ENCODE data around the gene CACNA2D3. TPM values are rescaled to one million over a fixed set of nuclear protein-coding genes. Genes with fewer than 3 reads are reported as not detected.
"Not testable (repeated sequence)": the region's sequence is repeated elsewhere in the genome, so short reads cannot be mapped to it uniquely, and the experiment has no call there.

Gene CACNA2D3
- total RNA-seq, 2 donors from 2014 or later, result not detected

DNA sequence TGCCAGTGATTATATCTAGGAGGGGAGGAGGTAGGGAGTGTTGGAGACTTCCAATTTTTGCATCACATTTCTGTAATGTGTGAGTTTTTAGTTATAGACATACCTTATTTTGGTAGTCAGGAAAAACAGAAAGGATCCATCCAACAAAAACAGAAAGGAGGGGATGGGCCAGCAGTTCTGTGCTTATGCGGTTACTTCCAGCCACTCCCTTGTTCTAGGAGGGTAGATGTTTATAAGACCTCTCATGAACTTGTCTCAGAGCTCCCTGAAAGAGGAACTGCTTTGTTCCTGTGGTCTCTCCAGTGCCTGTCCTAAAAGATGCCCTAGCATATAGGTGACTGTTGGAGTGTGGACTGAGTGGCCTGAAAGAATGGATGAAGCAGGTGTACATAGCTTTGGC is 323.3 kb downstream of the CACNA2D3 start:
- Mint-ChIP-seq H3K36me3 (no peaks in the 10 kb centered on the region), H3K27ac (no peak overlapping the region), H3K9me3 (peaks cover 6 to 9% of the 10 kb centered on the region in 2 donors)
- ATAC-seq, result no peak
- no peak for DNase-seq (ENCODE audit: low spot score in 2 of 2)

DNA sequence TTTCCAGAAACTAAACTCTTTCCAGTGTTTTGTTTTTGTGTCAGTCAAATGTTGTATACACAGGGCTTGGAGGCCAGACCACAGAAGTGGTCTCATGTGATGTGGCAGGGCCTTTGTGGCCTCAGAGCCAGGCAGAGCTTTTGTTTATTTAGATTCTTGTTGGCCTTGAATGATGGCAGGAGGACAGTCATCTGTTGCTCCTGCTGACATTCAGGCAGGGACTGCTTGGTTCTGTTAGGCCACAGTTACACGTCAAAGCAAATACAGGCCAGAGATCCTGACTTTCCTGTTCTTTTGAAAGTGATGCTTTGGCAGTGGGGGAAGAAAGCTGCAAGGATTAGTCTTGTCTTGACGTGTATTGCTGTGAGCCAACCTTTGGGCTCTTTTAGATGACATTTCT is 325.1 kb downstream of the CACNA2D3 start:
- Mint-ChIP-seq H3K9me3 (peaks cover 7 to 16% of the 10 kb centered on the region in 2 donors), H3K36me3 (peaks cover 0 to 5% of the 10 kb centered on the region in 2 donors), H3K27ac (no peak overlapping the region)
- no peak for ATAC-seq
- DNase-seq (ENCODE audit: low spot score in 2 of 2), result no peak

- ATAC-seq, result no peak
- H3K27ac Mint-ChIP-seq, result no peak overlapping the region
- DNase-seq (ENCODE audit: low spot score in 2 of 2), result no peak
- peaks cover 12 to 17% of the 10 kb centered on the region in 2 donors for H3K9me3 Mint-ChIP-seq
- H3K36me3 Mint-ChIP-seq, result peaks cover 0 to 11% of the 10 kb centered on the region in 2 donors
Measured at GRCh38 chr3:54454806-54455205, 332.5 kb downstream of the CACNA2D3 start.

DNA sequence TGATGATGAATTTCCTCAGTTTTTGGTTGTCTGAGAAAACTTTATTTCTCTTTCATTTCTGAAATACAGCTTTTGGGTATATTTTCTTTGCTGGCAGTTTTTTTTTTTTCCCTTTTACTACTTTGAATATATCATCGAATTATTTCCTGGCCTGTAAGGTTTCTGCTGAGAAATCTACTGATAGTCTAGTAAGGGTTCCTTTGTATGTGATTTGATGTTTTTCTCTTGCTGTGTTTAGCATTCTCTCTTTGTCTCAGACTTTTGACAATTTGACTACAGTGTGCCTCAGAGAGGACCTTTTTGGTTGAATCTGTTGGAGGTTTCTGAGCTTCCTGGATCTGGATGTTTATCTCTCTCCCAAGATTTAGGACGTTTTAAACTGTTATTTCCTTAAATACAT is 336.0 kb downstream of the CACNA2D3 start:
- DNase-seq (ENCODE audit: low spot score in 2 of 2) (no peak), ATAC-seq (no peak)
- Mint-ChIP-seq H3K36me3 (peaks cover 0 to 15% of the 10 kb centered on the region in 2 donors), H3K9me3 (peaks cover 9 to 20% of the 10 kb centered on the region in 2 donors), H3K27ac (no peak overlapping the region)

DNA sequence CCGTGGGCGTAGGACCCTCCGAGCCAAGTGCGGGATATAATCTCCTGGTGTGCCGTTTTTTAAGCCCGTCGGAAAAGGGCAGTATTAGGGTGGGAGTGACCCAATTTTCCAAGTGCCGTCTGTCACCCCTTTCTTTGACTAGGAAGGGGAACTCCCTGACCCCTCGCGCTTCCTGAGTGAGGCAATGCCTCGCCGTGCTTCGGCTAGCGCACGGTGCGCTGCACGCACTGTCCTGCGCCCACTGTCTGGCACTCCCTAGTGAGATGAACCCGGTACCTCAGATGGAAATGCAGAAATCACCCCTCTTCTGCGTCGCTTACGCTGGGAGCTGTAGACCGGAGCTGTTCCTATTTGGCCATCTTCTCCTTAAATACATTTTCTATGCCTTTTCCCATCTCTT is 342.2 kb downstream of the CACNA2D3 start:
- ATAC-seq; DNase-seq (ENCODE audit: low spot score in 2 of 2); H3K27ac Mint-ChIP-seq: not testable (repeated sequence)
- Mint-ChIP-seq H3K9me3 (peaks cover 23 to 34% of the 10 kb centered on the region in 2 donors), H3K36me3 (peaks cover 8 to 34% of the 10 kb centered on the region in 2 donors)

GRCh38 chr3:54476891-54477290 is 354.5 kb downstream of the CACNA2D3 start:
- H3K9me3 Mint-ChIP-seq, result peaks cover 14 to 26% of the 10 kb centered on the region in 2 donors
- ATAC-seq (no peak), DNase-seq (ENCODE audit: low spot score in 2 of 2) (no peak)
- no peak overlapping the region for H3K27ac Mint-ChIP-seq
- no peaks in the 10 kb centered on the region for H3K36me3 Mint-ChIP-seq

DNA sequence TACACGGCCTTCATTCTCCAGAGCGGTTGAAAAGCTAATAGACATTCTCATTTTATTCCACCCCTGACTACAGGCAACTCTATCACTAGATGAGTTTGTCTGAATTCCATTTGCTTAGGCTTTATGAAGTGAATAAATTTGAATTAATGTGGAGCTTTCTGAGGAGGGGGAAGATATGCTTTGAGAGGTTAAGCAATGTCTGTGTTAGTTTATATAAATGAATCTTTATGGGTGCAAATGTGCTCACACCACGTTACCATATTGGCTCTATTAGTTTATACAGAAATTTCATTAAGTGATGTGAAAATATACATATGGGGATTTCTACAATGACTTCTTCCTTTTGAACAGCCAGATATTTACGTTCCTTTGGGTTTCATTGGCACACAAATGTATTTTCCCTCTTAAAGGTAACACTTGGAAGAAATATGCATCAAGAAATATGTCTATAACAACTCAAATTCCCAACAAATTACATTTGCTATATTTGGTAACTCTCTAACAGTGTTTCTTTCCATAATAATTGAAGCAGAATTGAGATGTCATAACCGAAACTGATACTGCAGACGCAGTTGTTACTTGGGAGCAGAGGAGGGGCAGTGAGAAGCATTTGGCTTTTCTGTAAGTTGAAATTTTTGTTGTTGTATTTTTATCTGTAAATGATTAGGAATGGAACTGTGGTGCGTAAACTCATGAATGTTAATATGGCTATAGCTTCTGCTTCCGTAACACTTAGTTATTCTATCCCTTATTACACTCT is 359.4 kb downstream of the CACNA2D3 start:
- no peak for DNase-seq (ENCODE audit: low spot score in 2 of 2)
- Mint-ChIP-seq H3K27ac (no peak overlapping the region), H3K36me3 (peaks cover 0 to 4% of the 10 kb centered on the region in 2 donors), H3K9me3 (peaks cover 7 to 18% of the 10 kb centered on the region in 2 donors)
- no peak for ATAC-seq

DNA sequence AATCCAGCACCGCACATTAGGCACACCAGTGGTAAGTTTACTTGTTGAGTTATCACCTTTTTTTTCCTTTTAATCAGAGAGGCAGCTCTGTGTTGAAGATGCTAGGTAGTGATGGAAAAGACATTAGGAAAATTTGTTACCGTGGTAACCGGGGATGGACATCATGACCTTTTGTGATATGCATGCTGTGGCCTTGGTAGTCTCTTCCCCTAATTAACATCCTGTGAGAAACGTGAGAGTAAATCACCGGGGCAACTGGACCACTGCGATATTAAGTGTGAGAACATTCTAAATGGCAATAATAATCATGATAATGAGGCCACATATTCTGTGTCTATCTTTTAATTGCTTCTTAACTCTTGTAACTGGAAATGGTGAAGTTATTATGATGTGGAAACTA is 362.0 kb downstream of the CACNA2D3 start:
- Mint-ChIP-seq H3K9me3 (peaks cover 10 to 16% of the 10 kb centered on the region in 2 donors), H3K36me3 (peaks cover 0 to 4% of the 10 kb centered on the region in 2 donors), H3K27ac (no peak overlapping the region)
- DNase-seq (ENCODE audit: low spot score in 2 of 2), result no peak
- no peak for ATAC-seq

DNA sequence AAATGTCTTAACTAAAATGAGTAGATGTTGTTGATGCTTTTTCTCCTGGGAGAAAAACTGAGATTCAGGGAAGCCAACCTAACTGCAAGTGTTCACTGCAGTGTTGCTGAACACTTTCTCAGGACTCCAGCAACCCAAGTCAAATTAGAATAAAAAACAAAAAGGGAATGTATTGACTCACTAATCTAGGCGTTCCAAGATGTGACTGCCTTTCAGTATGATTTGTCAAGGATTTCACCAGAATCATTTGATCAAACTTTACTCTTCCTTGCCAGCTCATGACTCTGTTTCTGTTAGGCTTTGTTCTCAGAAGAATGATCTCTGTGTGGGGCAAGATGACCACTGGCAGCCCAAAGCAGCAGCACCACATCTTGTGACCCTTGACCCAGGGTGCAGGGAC is 364.0 kb downstream of the CACNA2D3 start:
- peaks cover 0 to 4% of the 10 kb centered on the region in 2 donors for H3K36me3 Mint-ChIP-seq
- ATAC-seq (no peak), DNase-seq (ENCODE audit: low spot score in 2 of 2) (no peak)
- no peak overlapping the region for H3K27ac Mint-ChIP-seq
- H3K9me3 Mint-ChIP-seq, result peaks cover 9 to 16% of the 10 kb centered on the region in 2 donors

DNA sequence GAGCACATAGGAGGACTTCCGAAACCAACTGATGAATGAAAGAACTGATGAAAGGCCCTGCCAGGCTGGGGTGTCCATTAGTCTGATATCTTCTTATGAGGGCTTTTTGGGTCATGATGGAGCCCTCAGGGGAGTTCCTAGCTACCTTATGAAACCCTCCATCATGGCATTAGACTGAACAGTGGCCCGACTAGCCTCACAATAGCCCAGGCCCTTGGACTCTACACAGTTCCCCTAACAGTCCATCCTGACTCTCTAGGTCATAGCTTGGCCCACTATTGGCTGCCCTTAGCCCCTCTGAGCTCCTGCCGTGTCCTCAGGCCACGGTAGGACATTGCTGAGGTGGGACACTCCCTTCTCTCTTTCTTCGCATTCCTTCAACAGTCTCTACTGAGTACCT is 365.9 kb downstream of the CACNA2D3 start:
- H3K9me3 Mint-ChIP-seq, result peaks cover 10% of the 10 kb centered on the region in 2 donors
- H3K27ac Mint-ChIP-seq, result no peak overlapping the region
- DNase-seq (ENCODE audit: low spot score in 2 of 2) (no peak), ATAC-seq (no peak)
- H3K36me3 Mint-ChIP-seq, result peaks cover 0 to under 1% of the 10 kb centered on the region in 2 donors

DNA sequence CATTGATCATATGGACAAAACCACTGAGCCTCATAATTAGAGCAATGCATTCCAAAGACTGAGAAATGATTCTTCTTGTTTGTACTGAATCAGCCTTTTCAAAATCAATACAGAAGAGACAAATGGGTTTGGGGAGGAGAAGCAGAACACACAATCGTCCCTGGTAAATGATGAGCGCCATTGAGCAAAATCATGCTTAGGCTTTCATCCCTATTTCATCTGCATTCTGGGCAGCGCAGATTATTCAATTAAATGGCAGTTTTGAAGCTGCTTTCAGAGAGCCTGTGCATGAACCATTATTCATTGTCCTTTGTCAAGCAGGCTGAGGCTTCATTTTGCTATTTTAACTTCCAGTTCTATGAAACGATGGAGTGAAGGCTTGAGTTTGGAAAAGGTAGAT is 371.9 kb downstream of the CACNA2D3 start:
- DNase-seq (ENCODE audit: low spot score in 2 of 2) (no peak), ATAC-seq (no peak)
- H3K36me3 Mint-ChIP-seq, result peaks cover 0 to 14% of the 10 kb centered on the region in 2 donors
- peaks cover 5% of the 10 kb centered on the region in 2 donors for H3K9me3 Mint-ChIP-seq
- no peak overlapping the region for H3K27ac Mint-ChIP-seq

GRCh38 chr3:54506603-54507002 is 384.3 kb downstream of the CACNA2D3 start:
- peaks cover 15 to 17% of the 10 kb centered on the region in 2 donors for H3K9me3 Mint-ChIP-seq
- H3K36me3 Mint-ChIP-seq, result peaks cover 0 to 8% of the 10 kb centered on the region in 2 donors
- DNase-seq (ENCODE audit: low spot score in 2 of 2) (no peak), ATAC-seq (no peak)
- H3K27ac Mint-ChIP-seq, result no peak overlapping the region

DNA sequence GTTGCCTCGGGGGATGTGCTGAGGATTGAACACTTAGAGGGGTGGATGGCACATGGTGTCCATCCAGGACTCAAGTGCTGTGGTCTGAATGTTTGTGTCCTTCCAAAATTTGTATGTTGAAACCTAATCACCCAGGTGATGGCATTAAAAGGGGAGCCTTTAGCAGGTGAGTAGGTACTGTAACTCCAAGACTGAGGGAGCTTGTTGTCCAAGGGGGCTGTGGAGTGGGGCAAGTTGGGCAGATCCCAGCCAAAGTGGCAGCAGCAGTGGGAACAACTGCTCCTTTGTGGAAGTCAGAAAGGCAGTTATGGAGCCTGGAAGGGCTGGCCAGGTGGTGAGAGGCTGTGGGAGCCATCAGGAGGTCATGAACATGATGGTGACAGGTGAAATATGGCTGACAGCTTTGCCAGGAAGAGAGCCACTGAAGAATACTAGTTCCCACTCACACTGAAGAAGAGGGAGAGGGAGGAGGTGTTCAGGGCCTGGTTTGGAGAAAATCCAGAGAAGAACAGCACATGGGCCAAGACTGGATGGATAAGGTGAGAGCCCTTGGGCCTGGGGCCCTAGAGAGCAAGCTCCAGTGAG is 385.6 kb downstream of the CACNA2D3 start:
- ATAC-seq (no peak), DNase-seq (ENCODE audit: low spot score in 2 of 2) (no peak)
- Mint-ChIP-seq H3K9me3 (peaks cover 13 to 16% of the 10 kb centered on the region in 2 donors), H3K27ac (no peak overlapping the region), H3K36me3 (peaks cover 0 to 5% of the 10 kb centered on the region in 2 donors)

DNA sequence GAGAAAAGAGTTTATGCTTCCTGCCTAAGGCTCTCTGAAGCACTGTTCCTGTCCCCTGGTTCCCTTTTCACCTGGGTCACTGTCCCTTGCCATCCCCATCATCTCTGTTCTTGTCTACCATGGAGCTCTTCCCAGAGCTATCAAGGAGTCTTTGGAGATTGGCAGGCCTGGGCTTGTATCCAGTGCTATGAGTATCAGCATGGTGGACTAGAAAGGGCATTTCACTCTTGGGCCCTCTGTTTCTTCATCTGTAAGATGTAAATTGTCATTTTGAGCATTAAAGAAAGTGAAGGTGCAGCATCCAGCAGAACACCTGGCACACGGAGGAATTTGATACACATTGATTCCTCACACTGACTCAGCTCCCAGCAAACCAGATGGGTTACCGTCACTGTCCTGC is 388.2 kb downstream of the CACNA2D3 start:
- Mint-ChIP-seq H3K36me3 (peaks cover 0 to 10% of the 10 kb centered on the region in 2 donors), H3K27ac (no peak overlapping the region), H3K9me3 (peaks cover 22 to 23% of the 10 kb centered on the region in 2 donors)
- ATAC-seq, result no peak
- DNase-seq (ENCODE audit: low spot score in 2 of 2), result no peak

GRCh38 chr3:54511766-54512365 is 389.5 kb downstream of the CACNA2D3 start:
- H3K9me3 Mint-ChIP-seq, result peaks cover 22 to 26% of the 10 kb centered on the region in 2 donors
- ATAC-seq (no peak), DNase-seq (ENCODE audit: low spot score in 2 of 2) (no peak)
- no peak overlapping the region for H3K27ac Mint-ChIP-seq
- H3K36me3 Mint-ChIP-seq, result peaks cover 0 to 10% of the 10 kb centered on the region in 2 donors

- ATAC-seq (no peak), DNase-seq (ENCODE audit: low spot score in 2 of 2) (no peak)
- Mint-ChIP-seq H3K27ac (no peak overlapping the region), H3K36me3 (peaks cover 0 to 10% of the 10 kb centered on the region in 2 donors), H3K9me3 (peaks cover 22 to 26% of the 10 kb centered on the region in 2 donors)
Measured at GRCh38 chr3:54514006-54514405, 391.7 kb downstream of the CACNA2D3 start.

DNA sequence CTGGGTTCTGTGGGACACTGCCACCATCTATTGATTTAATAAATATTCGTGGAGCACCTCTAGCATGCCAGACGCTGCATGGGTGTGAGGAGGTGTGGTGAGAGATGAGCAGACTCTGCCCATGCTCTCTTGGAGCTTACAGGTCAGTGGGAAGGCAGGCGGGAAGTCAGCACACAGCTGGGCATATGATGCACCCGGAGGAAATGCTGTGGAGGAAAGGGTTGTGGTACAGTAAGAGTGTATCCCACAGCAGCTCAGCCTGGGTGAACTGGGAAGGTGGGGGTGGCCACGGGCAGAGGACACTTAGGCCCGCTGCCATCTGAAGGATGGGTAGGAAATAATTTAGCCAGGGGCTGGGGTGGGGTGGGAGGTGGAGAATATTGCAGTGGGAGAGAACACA is 392.1 kb downstream of the CACNA2D3 start:
- ATAC-seq (no peak), DNase-seq (ENCODE audit: low spot score in 2 of 2) (no peak)
- Mint-ChIP-seq H3K36me3 (peaks cover 0 to 10% of the 10 kb centered on the region in 2 donors), H3K9me3 (peaks cover 22 to 29% of the 10 kb centered on the region in 2 donors), H3K27ac (no peak overlapping the region)
